ENCODE data around the gene FADS1.

The FADS1 gene

DNA sequence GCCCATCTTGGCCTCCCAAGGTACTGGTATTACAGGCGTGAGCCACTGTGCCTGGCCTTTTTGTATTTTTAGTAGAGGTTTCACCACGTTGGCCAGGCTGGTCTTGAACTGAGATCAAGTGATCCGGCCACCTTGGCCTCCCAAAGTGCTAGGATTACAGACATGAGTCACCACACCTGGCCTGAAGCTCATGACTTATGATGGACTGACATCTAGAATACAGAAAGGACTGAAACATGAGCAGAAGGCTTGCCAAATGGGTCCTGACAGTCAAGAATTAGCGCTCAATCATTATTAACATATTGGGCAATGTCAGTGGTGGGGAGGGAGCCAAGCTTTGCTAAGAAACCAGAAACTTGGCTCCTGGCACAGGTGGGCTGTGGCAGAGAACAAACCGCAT, 5.0 kb downstream of the FADS1 start:
- no peak for TF ChIP-seq CTCF (conservative IDR thresholded peaks at IDR 0.05; ENCODE audit: low read depth, low read length)
- no peak for DNase-seq (ENCODE audit: low read depth)
- no peak overlapping the region for H3K4me3 ChIP-seq (ENCODE audit: low read depth, low read length)

GRCh38 chr11:61810671-61811175, 6.1 kb downstream of the FADS1 start:
- DNase-seq (ENCODE audit: low read depth), result no peak
- TF ChIP-seq CTCF (conservative IDR thresholded peaks at IDR 0.05; ENCODE audit: low read depth, low read length), result no peak
- no peak overlapping the region for H3K4me3 ChIP-seq (ENCODE audit: low read depth, low read length)

DNA sequence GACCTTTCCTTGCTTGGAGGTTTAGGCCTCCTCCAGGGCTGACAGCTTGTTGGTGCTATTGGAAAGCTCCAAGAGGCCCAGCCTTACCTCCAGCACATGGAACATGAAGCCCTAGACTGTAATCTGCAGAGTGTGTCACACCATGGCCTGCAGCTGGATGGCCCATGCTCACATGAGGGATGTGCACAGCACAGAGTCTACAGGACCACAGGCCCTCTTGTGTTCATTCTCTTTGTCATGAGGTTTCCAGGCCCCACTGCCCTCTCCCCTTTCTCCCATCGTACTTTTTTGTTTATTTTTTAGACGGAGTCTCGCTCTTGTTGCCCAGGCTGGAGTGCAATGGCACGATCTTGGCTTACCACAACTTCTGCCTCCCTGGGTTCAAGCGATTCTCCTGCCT, 10.0 kb downstream of the FADS1 start:
- no peak overlapping the region for H3K4me3 ChIP-seq (ENCODE audit: low read depth, low read length)
- TF ChIP-seq CTCF (conservative IDR thresholded peaks at IDR 0.05; ENCODE audit: low read depth, low read length), result no peak
- no peak for DNase-seq (ENCODE audit: low read depth)

GRCh38 chr11:61805146-61805545, 11.7 kb downstream of the FADS1 start:
- no peak for TF ChIP-seq CTCF (conservative IDR thresholded peaks at IDR 0.05; ENCODE audit: low read depth, low read length)
- no peak overlapping the region for H3K4me3 ChIP-seq (ENCODE audit: low read depth, low read length)
- DNase-seq (ENCODE audit: low read depth), result no peak

- DNase-seq (ENCODE audit: low read depth), result peak; percentile 56
- no peak for TF ChIP-seq CTCF (conservative IDR thresholded peaks at IDR 0.05; ENCODE audit: low read depth, low read length)
- H3K4me3 ChIP-seq (ENCODE audit: low read depth, low read length), result no peak overlapping the region
Measured at GRCh38 chr11:61803889-61804647, 12.7 kb downstream of the FADS1 start.

DNA sequence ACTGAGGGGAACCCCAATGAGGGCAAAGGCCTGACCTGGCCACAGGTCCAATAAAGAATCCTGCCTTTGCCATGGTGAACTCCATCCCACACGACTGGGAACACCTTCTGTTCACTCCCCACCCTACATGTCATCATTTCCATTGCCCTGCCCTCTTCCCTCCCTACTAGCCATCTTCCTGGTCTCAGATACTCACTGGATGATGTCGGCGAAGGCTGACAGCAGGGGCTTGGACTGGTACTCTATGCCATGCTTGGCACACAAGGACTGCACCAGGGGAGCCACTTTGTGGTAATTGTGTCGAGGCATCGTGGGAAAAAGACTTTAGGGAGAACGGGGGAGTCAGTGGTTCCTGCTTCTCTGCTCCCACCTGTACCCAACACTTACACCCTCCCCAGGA, 14.2 kb downstream of the FADS1 start:
- no peak for DNase-seq (ENCODE audit: low read depth)
- no peak for TF ChIP-seq CTCF (conservative IDR thresholded peaks at IDR 0.05; ENCODE audit: low read depth, low read length)
- H3K4me3 ChIP-seq (ENCODE audit: low read depth, low read length), result no peak overlapping the region

Data from choroid plexus epithelial cell (primary cell).